ENCODE results near the gene PSTPIP1. TPM values are rescaled to one million over a fixed set of nuclear protein-coding genes. Genes with fewer than 3 reads are reported as not detected.

PSTPIP1 gene
- total RNA-seq, 2 experiments from 2014 or later, result 1.5 to 27.4 TPM

- no TSS peak for BruUV-seq (replicated peaks)
- no peaks in the 10 kb centered on the region for H4K20me1 ChIP-seq (ENCODE audit: insufficient read depth, low read length)
- ChIA-PET CTCF (ENCODE audit: unreplicated experiment) (interaction anchor here (1.2 kb wide), 1 partner anchor 10 kb away, joined by 4 read pairs; no protein-coding TSS in a partner anchor), POLR2A (no interaction called here)
- no peak for TF ChIP-seq CTCF (conservative IDR thresholded peaks at IDR 0.05; ENCODE audit: low read length)
- no peak for TF ChIP-seq EZH2phosphoT487 (IDR thresholded peaks at IDR 0.05; ENCODE audit: borderline replicate concordance, low read depth, low read length)
- no peak for DNase-seq (ENCODE audit: low spot score)
- no peak overlapping the region for H3K4me3 ChIP-seq (ENCODE audit: low read depth, low read length, poor library complexity, severe bottlenecking)
- peaks cover 4% of the 10 kb centered on the region for H3K4me1 ChIP-seq (ENCODE audit: insufficient read depth, low read length, poor library complexity, severe bottlenecking)
- intact Hi-C loops (cut with micrococcal nuclease; ENCODE audit: unreplicated experiment), result loop anchor here (2.0 kb wide), 1 partner anchor 57 kb away; no protein-coding TSS in a partner anchor
- H3K27ac ChIP-seq (ENCODE audit: low read depth, low read length, poor library complexity, severe bottlenecking), result no peak overlapping the region
- no peaks in the 10 kb centered on the region for H3K79me2 ChIP-seq (ENCODE audit: insufficient read depth, low read depth, low read length)
- no peaks in the 10 kb centered on the region for H3K36me3 ChIP-seq (ENCODE audit: insufficient read depth, low read length)
- H2AFZ ChIP-seq (ENCODE audit: low read length), result no peak overlapping the region
- H3K9me2 ChIP-seq (ENCODE audit: insufficient read depth, low read length), result no peaks in the 10 kb centered on the region
- no peak overlapping the region for H3K4me2 ChIP-seq (ENCODE audit: low read length)
- H3K9me3 ChIP-seq (ENCODE audit: low read length), result no peaks in the 10 kb centered on the region
Measured at GRCh38 chr15:77029166-77030047, 34.5 kb downstream of the PSTPIP1 start.

- Histone ChIP-seq H3K9me3 (ENCODE audit: low read length) (no peaks in the 10 kb centered on the region), H3K4me3 (ENCODE audit: low read depth, low read length, poor library complexity, severe bottlenecking) (no peak overlapping the region), H2AFZ (ENCODE audit: low read length) (no peak overlapping the region), H4K20me1 (ENCODE audit: insufficient read depth, low read length) (no peaks in the 10 kb centered on the region), H3K9me2 (ENCODE audit: insufficient read depth, low read length) (no peaks in the 10 kb centered on the region), H3K4me2 (ENCODE audit: low read length) (no peak overlapping the region), H3K36me3 (ENCODE audit: insufficient read depth, low read length) (no peaks in the 10 kb centered on the region), H3K79me2 (ENCODE audit: insufficient read depth, low read depth, low read length) (no peaks in the 10 kb centered on the region), H3K4me1 (ENCODE audit: insufficient read depth, low read length, poor library complexity, severe bottlenecking) (peaks cover 4% of the 10 kb centered on the region), H3K27ac (ENCODE audit: low read depth, low read length, poor library complexity, severe bottlenecking) (no peak overlapping the region)
- DNase-seq (ENCODE audit: low spot score), result no peak
- ChIA-PET POLR2A (no interaction called here), CTCF (ENCODE audit: unreplicated experiment) (interaction anchor here (1.2 kb wide), 1 partner anchor 11 kb away, joined by 4 read pairs; no protein-coding TSS in a partner anchor)
- intact Hi-C loops (cut with micrococcal nuclease; ENCODE audit: unreplicated experiment), result loop anchor here (2.0 kb wide), 1 partner anchor 57 kb away; no protein-coding TSS in a partner anchor
- TF ChIP-seq EZH2phosphoT487 (IDR thresholded peaks at IDR 0.05; ENCODE audit: borderline replicate concordance, low read depth, low read length) (no peak), CTCF (conservative IDR thresholded peaks at IDR 0.05; ENCODE audit: low read length) (no peak)
- BruUV-seq (replicated peaks), result no TSS peak
Measured at GRCh38 chr15:77030048-77030927, 35.4 kb downstream of the PSTPIP1 start.

Data from OCI-LY7 (cell line).